GM12873 (cell line): ENCODE data around the gene RPP14.

Experiments used
- TF ChIP-seq, protein P1 (sequence below): IDR thresholded peaks from 2 replicates; pipeline ENCODE4 v1.5.1; 2012; ENCODE audit warnings: low read depth, mild to moderate bottlenecking, moderate library complexity, low read length, control low read depth; ENCODE audit not compliant: insufficient read depth; ENCODE audit errors: missing control alignments

RPP14 gene

DNA sequence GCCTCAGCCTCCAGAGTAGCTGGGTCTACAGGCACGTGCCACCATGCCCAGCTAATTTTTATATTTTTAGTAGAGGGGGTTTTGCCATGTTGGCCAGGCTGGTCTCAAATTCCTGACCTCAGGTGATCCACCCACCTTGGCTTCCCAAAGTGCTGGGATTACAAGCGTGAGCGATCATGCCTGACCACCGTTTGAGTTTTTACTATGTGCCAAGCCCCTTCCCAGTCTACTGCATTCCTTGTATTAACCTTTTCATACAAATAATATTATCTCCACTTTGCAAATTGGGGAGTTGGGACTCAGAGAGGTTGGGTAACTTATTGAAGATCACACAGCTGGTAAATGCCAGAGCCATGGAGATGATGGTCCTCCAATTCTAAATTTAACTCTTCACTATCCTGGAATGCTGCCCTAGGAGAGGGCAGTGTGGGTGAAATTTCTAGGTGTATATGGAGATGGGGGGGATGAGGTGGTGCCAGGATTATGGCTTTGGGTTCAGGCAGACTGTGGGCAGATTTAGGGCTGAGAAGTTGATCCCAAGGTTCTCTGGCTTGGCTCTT, 25.6 kb downstream of the RPP14 start:
- TF ChIP-seq, protein P1, sequence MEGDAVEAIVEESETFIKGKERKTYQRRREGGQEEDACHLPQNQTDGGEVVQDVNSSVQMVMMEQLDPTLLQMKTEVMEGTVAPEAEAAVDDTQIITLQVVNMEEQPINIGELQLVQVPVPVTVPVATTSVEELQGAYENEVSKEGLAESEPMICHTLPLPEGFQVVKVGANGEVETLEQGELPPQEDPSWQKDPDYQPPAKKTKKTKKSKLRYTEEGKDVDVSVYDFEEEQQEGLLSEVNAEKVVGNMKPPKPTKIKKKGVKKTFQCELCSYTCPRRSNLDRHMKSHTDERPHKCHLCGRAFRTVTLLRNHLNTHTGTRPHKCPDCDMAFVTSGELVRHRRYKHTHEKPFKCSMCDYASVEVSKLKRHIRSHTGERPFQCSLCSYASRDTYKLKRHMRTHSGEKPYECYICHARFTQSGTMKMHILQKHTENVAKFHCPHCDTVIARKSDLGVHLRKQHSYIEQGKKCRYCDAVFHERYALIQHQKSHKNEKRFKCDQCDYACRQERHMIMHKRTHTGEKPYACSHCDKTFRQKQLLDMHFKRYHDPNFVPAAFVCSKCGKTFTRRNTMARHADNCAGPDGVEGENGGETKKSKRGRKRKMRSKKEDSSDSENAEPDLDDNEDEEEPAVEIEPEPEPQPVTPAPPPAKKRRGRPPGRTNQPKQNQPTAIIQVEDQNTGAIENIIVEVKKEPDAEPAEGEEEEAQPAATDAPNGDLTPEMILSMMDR, result no peak

DNA sequence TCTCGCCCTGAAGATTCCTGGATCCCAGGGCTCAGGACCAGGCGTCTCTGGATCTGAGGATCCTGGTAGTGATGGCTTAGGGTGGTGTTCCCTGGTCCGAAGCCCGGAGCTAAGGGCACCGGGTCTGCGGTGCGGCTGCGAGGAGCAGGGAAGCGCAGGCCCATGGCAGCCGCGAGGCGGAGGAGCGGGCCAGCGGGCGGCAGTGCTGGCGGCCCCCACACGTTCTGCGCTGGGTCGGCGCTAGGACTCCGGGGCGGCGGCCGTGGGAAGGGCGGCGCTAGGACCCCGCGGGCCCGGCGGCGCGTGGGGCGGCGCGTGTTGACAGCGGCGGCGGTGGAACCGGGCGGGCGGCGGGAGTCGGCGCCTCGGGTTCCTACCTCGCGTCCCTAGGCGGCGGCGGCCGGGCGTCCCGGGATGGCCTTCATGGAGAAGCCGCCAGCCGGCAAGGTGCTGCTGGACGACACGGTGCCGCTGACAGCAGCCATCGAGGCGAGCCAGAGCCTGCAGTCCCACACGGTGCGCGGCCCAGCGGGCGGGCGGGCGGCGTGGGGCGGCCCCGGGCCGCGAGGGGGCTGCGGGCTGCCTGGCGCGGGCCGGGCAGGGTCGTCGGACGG, 26.6 kb downstream of the RPP14 start, which contains the start of gene PXK:
Gene PXK (plus strand): TSS at position 318 of the 614 bp plus-strand sequence. CDS start 97 bp downstream, at position 415.
- TF ChIP-seq, protein P1, result peak; percentile 8

- TF ChIP-seq, protein P1, result peak; percentile 28
Measured at GRCh38 chr3:58333206-58334012, 27.4 kb downstream of the RPP14 start.

- TF ChIP-seq, protein P1, result no peak
Measured at GRCh38 chr3:58334013-58334321, 27.9 kb downstream of the RPP14 start.

DNA sequence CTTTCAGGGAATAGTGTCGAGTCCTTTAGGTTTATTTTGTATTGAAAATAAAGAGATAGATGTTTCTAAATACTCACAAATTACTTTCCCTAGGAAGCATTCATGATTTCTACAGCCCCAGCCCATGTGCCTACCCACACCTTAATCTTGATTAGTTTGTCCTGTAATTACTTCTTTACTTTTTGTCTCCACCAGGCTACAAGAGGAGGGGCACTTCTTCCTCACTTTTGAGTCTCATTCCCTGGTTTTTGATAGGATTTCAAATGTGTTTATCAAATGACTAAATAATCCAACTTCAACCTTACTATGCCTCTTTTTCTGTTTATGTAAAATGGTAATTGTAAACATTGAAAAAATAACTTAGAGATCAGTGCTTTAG, 28.4 kb downstream of the RPP14 start:
- TF ChIP-seq, protein P1, result no peak

DNA sequence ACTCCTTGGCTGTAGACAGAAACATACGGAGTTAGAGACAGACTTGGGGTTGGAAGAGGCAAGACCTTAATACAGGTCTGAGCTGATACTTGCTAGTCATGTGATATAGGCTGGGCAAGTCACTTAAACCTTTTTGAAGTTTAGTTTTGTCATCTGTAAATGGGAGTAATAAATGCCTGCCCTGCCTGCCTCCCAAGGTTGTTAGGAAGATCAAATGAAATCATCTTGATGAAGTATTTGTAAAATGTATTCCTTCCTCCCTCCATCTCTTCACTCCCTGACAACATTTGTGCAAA, 29.6 kb downstream of the RPP14 start:
- TF ChIP-seq, protein P1, result no peak

DNA sequence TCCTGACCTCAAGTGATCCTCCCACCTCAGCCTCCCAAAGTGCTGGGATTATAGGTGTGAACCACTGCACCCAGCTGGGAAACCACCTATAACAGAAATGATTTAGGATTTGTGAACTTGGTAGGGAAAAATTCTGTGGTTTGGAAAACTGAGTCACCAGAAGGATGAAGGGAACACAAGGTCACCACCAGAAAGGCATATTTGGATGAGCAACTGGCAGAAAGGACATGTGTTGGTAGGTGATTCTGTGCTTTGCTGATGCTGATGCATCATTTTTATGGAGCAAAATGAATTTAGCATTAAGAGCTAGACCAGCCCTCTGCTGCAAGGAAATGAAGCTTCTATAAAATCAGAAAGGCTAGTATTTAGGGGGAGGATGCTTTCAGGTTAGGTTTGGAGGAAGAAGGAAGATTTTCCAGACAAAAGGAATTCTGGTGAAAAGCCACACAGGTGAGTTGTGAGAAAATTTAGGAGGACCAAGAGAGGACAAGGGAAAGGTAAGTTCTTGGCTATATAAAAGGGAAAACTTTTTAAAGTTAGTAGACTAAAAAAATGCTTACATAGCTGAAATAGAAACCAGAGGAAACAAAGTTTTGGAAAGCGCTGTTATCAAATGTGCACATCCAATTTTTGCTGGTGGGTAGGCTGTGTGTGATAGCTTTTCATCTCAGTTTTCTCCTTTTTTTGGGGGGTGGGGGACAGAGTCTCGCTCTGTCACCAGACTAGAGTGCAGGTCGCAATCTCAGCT, 30.3 kb downstream of the RPP14 start:
- TF ChIP-seq, protein P1, result no peak
